Mammary epithelial cell (primary cell): ENCODE results near the gene SLC35F1.

Experiments
- CTCF ChIP-seq, 2 donors: IDR thresholded peaks in 1 of 2; conservative IDR thresholded peaks in 1 of 2; 2 replicates each; pipeline ENCODE4 v1.5.1; 2011 to 2012; ENCODE audit warnings: inconsistent platforms in 2 of 2, low read length in 2 of 2, mild to moderate bottlenecking in 2 of 2, control low read depth in 1 of 2, low read depth in 1 of 2; ENCODE audit not compliant: insufficient read depth in 1 of 2; ENCODE audit errors: extremely low read depth in 1 of 2
- EZH2 ChIP-seq: IDR thresholded peaks from 2 replicates; pipeline ENCODE4 v1.6.1; 2012; ENCODE audit warnings: low read length, inconsistent platforms, borderline replicate concordance

DNA sequence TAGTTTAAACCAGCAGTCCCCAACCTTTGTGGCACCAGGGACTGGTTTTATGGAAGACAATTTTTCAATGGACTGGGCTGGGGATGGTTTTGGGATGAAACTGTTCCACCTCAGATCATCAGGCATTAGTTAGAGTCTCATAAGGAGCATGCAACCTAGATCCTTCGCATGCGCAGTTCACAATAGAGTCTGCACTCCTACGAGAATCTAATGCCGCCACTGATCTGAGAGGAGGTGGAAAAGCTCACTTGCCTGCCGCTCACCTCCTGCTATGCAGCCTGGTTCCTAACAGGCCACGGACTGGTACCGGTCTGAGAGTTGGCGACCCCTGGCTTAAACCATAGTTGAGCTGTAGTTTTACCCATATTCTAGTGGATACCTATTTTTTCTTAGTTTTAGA, 154.6 kb downstream of the SLC35F1 start:
- TF ChIP-seq CTCF (conservative IDR thresholded peaks at IDR 0.05 in 1 of 2, IDR thresholded peaks at IDR 0.05 in 1 of 2; ENCODE audit: extremely low read depth in 1 of 2, insufficient read depth in 1 of 2, low read depth in 1 of 2, low read length in 2 of 2) (no peak), EZH2 (no peak)
